GM12873 (cell line): ENCODE results near the gene ZNF559.

ENCODE experiments used
- CTCF ChIP-seq: IDR thresholded peaks from 2 replicates; pipeline ENCODE4 v1.5.1; 2012; ENCODE audit warnings: low read depth, mild to moderate bottlenecking, moderate library complexity, low read length, control low read depth; ENCODE audit not compliant: insufficient read depth; ENCODE audit errors: missing control alignments

Gene ZNF559

GRCh38 chr19:9309139-9309973, 14.6 kb upstream of the ZNF559 start, which contains the start of gene ZNF699:
Gene ZNF699 (minus strand): TSS chr19:9309838. CDS start chr19:9305119, 4,719 bp downstream.
- TF ChIP-seq CTCF = no peak

GRCh38 chr19:9309974-9310446, 14.0 kb upstream of the ZNF559 start:
- TF ChIP-seq CTCF = no peak

- TF ChIP-seq CTCF = no peak
These were observed 10.2 kb upstream of the ZNF559 start for GRCh38 chr19:9313756-9314155.

GRCh38 chr19:9321338-9321737, 2.6 kb upstream of the ZNF559 start:
- TF ChIP-seq CTCF = no peak

GRCh38 chr19:9323557-9323918, 441 bp upstream of the ZNF559 start:
- TF ChIP-seq CTCF = no peak

GRCh38 chr19:9324584-9324962, 594 bp downstream of the ZNF559 start:
- TF ChIP-seq CTCF = no peak

- TF ChIP-seq CTCF = no peak
These were observed 6.0 kb downstream of the ZNF559 start for GRCh38 chr19:9329999-9330398.
